GM23338 (cell line): ENCODE results near the gene STARD3. TPM values are rescaled to one million over a fixed set of nuclear protein-coding genes. Genes with fewer than 3 reads are reported as not detected.
A peak's percentile ranks its signal among the peaks of the same experiment; 100 is the strongest.

Experiments
- ATAC-seq: fragments of 200-7000 bp; cut with Tn5 transposase; 3 replicates; pipeline ENCODE4 v1.9.1; 2020
- DNase-seq: peaks from one replicate; pipeline ENCODE4 v3.0.0-alpha.2; 2015; ENCODE audit warnings: low spot score
- H2AFZ ChIP-seq: fragments of 200-600 bp; sonication (generic); 2 replicates; pipeline ENCODE4 v1.8.0; 2016; ENCODE audit warnings: antibody characterized with exemption, mild to moderate bottlenecking, moderate library complexity
- H3F3A ChIP-seq: fragments of 200-600 bp; sonication (generic); replicated peaks from 2 replicates; pipeline ENCODE4 v1.8.0; 2017; ENCODE audit warnings: antibody characterized with exemption, mixed run types, low read depth
- H3K27ac ChIP-seq: fragments of 200-600 bp; sonication (generic); 2 replicates; pipeline ENCODE4 v1.6.1; 2016; ENCODE audit warnings: low read depth
- H3K27me3 ChIP-seq: fragments of 200-600 bp; sonication (generic); 2 replicates; pipeline ENCODE4 v1.8.0; 2016; ENCODE audit warnings: mild to moderate bottlenecking, mixed run types, moderate library complexity; ENCODE audit not compliant: insufficient read depth
- H3K36me3 ChIP-seq: fragments of 200-600 bp; sonication (generic); 2 replicates; pipeline ENCODE4 v1.8.0; 2016; ENCODE audit warnings: mild to moderate bottlenecking; ENCODE audit not compliant: insufficient read depth
- H3K4me1 ChIP-seq: fragments of 200-600 bp; sonication (generic); 2 replicates; pipeline ENCODE4 v1.8.0; 2016; ENCODE audit warnings: mild to moderate bottlenecking, moderate library complexity; ENCODE audit not compliant: insufficient read depth
- H3K4me2 ChIP-seq: fragments of 200-600 bp; sonication (generic); 2 replicates; pipeline ENCODE4 v1.7.1; 2017; ENCODE audit warnings: mixed run types
- H3K4me3 ChIP-seq: fragments of 200-600 bp; sonication (generic); 2 replicates; pipeline ENCODE4 v1.6.1; 2016; ENCODE audit warnings: mixed run types
- H3K79me2 ChIP-seq: fragments of 200-600 bp; sonication (generic); replicated peaks from 2 replicates; pipeline ENCODE4 v1.8.0; 2017; ENCODE audit warnings: mild to moderate bottlenecking; ENCODE audit not compliant: insufficient read depth
- H3K9me2 ChIP-seq: fragments of 200-600 bp; sonication (generic); 2 replicates; pipeline ENCODE4 v1.8.0; 2017; ENCODE audit not compliant: insufficient read depth
- H4K20me1 ChIP-seq: fragments of 200-600 bp; sonication (generic); replicated peaks from 2 replicates; pipeline ENCODE4 v1.8.0; 2017; ENCODE audit warnings: mild to moderate bottlenecking; ENCODE audit not compliant: insufficient read depth
- H3K27ac Mint-ChIP-seq: 2 replicates; pipeline ENCODE4 v1.8.0; 2020; ENCODE audit warnings: inconsistent platforms, mild to moderate bottlenecking, moderate library complexity, mixed read lengths
- H3K27me3 Mint-ChIP-seq: 3 replicates; pipeline ENCODE4 v1.8.0; 2022; ENCODE audit warnings: low read depth, mild to moderate bottlenecking, moderate library complexity, mixed read lengths, inconsistent platforms; ENCODE audit not compliant: insufficient read depth, poor library complexity
- H3K36me3 Mint-ChIP-seq: 3 replicates; pipeline ENCODE4 v1.8.0; 2021; ENCODE audit warnings: low read depth, mild to moderate bottlenecking, inconsistent platforms, moderate library complexity, mixed read lengths
- H3K4me1 Mint-ChIP-seq: 3 replicates; pipeline ENCODE4 v1.8.0; 2020; ENCODE audit warnings: mild to moderate bottlenecking, inconsistent platforms, mixed read lengths
- H3K4me3 Mint-ChIP-seq: 3 replicates; pipeline ENCODE4 v1.8.0; 2021; ENCODE audit warnings: moderate library complexity, mild to moderate bottlenecking, inconsistent platforms, mixed read lengths
- H3K9me3 Mint-ChIP-seq: 3 replicates; pipeline ENCODE4 v1.8.0; 2020; ENCODE audit warnings: moderate library complexity, mild to moderate bottlenecking, inconsistent platforms, mixed read lengths
- CREB1 ChIP-seq: fragments of 250-450 bp; sonication (Bioruptor Pico); IDR thresholded peaks from 2 replicates; pipeline ENCODE4 v1.5.0; 2020; ENCODE audit warnings: low read depth, mild to moderate bottlenecking, moderate library complexity
- CTCF ChIP-seq, 2 experiments: fragments of 200-600 bp in 1 of 2; sonication (generic) in 1 of 2; conservative IDR thresholded peaks; 2 replicates each; pipeline versions ENCODE4 v1.5.1 to v1.6.1; 2016 to 2017; ENCODE audit warnings: antibody characterized with exemption in 2 of 2, low read depth in 2 of 2, mild to moderate bottlenecking in 2 of 2, moderate library complexity in 1 of 2
- EZH2 ChIP-seq: fragments of 200-600 bp; sonication (generic); IDR thresholded peaks from one replicate; pipeline ENCODE4 v1.8.0; 2017; ENCODE audit warnings: antibody characterized with exemption, mild to moderate bottlenecking, low read depth; ENCODE audit not compliant: unreplicated experiment
- JUNB ChIP-seq: IDR thresholded peaks from one replicate; pipeline ENCODE4 v1.6.1; 2016; ENCODE audit warnings: antibody characterized with exemption; ENCODE audit not compliant: unreplicated experiment
- NANOG ChIP-seq: IDR thresholded peaks from 2 replicates; pipeline ENCODE4 v1.6.1; 2016; ENCODE audit warnings: antibody characterized with exemption, borderline replicate concordance
- POLR2AphosphoS5 ChIP-seq: IDR thresholded peaks from 2 replicates; pipeline ENCODE4 v1.6.1; 2016; ENCODE audit warnings: antibody characterized with exemption, low read depth
- STAT1 ChIP-seq: IDR thresholded peaks from one replicate; pipeline ENCODE4 v1.6.1; 2016; ENCODE audit warnings: antibody characterized with exemption; ENCODE audit not compliant: unreplicated experiment
- ZNF114 ChIP-seq: fragments of 250-450 bp; sonication (Bioruptor Pico); IDR thresholded peaks from 2 replicates; pipeline ENCODE4 v1.5.0; 2020; ENCODE audit warnings: mild to moderate bottlenecking, moderate library complexity
- ZNF331 ChIP-seq: fragments of 250-450 bp; sonication (Bioruptor Pico); IDR thresholded peaks from 2 replicates; pipeline ENCODE4 v1.5.0; 2020; ENCODE audit warnings: low read depth, mild to moderate bottlenecking, moderate library complexity
- polyA plus RNA-seq: library from polyadenylated mRNA; unstranded; fragments of >200 nt; fragmentation: Nextera tagmentation; extraction: Ambion mirVana; gene quantifications from 2 replicates; pipeline ENCODE4 v1.2.1, GENCODE V29; 2016
- total RNA-seq: library from RNA; depleted of rRNA; stranded (reverse); fragments of >200 nt; shearing (Covaris generic); gene quantifications from 2 replicates; pipeline ENCODE4 v1.2.3, GENCODE V29; 2014

The STARD3 gene
- total and polyA plus RNA-seq, 2 experiments from 2014 or later: 26.4 to 53.3 TPM

DNA sequence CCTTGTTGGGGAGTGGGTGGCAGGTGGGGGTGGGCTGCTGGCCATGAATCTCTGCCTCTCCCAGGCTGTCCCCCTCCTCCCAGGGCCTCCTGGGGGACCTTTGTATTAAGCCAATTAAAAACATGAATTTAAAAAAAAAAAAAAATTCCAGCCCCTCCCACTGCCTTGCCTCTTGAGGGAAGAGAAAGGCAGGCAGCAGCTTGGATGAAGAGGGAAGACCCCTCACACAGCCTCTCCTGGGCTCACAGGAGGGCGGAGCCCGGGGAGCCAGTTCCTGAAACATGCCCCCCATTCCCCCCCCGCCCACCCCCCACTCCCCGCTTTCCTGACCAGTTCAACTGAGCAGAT lies 26.4 kb downstream of the STARD3 start (continued):
- no peak for TF ChIP-seq ZNF114 (CRISPR knock-in tag)
- TF ChIP-seq STAT1: no peak
- no peak for TF ChIP-seq JUNB

- H3K4me3 Mint-ChIP-seq: peak overlapping the region; percentile 59
- TF ChIP-seq EZH2: no peak
- TF ChIP-seq ZNF114 (CRISPR knock-in tag): no peak
- TF ChIP-seq POLR2AphosphoS5: peak; percentile 38
- no peak for TF ChIP-seq JUNB
- no peak for TF ChIP-seq NANOG
- 0 out of 4 replicates have a peak, but pooled peaks of 1 of the 2 experiments have one; percentile 3 for TF ChIP-seq CTCF (conservative IDR thresholded peaks at IDR 0.05; ENCODE audit: low read depth in 2 of 2)
- TF ChIP-seq CREB1 (CRISPR knock-in tag): no peak
- no peak for TF ChIP-seq ZNF331
- peak overlapping the region; percentile 51; the same call in 1 of the 2 replicates for H3K4me3 ChIP-seq
- H3K9me2 ChIP-seq: no peaks in the 10 kb centered on the region
- H3K4me2 ChIP-seq: peak overlapping the region; percentile 70
- H3K9me3 Mint-ChIP-seq: no peaks in the 10 kb centered on the region; the same call in 2 of the 3 replicates
- peaks cover 33% of the 10 kb centered on the region for H3K27me3 ChIP-seq
- peaks cover 46% of the 10 kb centered on the region for H3K4me1 ChIP-seq
- no peaks in the 10 kb centered on the region for H3K79me2 ChIP-seq
- peaks cover 18% of the 10 kb centered on the region for H3K27me3 Mint-ChIP-seq
- no peaks in the 10 kb centered on the region for H3K36me3 ChIP-seq
- H4K20me1 ChIP-seq: no peaks in the 10 kb centered on the region; the same call in 1 of the 2 replicates
- H3F3A ChIP-seq: peaks cover 3% of the 10 kb centered on the region
- peak; percentile 85 for DNase-seq
- no peak overlapping the region for H2AFZ ChIP-seq
- peaks cover 14% of the 10 kb centered on the region; the same call in 2 of the 3 replicates for H3K36me3 Mint-ChIP-seq
- H3K27ac Mint-ChIP-seq: peak overlapping the region; percentile 50; the same call in 1 of the 2 replicates
- no peak overlapping the region for H3K27ac ChIP-seq
- peak; percentile 65 for ATAC-seq
- H3K4me1 Mint-ChIP-seq: peaks cover 45% of the 10 kb centered on the region
Observed at GRCh38 chr17:39663688-39664580, 27.0 kb downstream of the STARD3 start.
